ENCODE measurements around the gene GSC2. TPM values are rescaled to one million over a fixed set of nuclear protein-coding genes. Genes with fewer than 3 reads are reported as not detected.

Gene GSC2
- total RNA-seq, 1 donor from 2014 or later: not detected

- no peak for DNase-seq (ENCODE audit: low read depth, low spot score)
- TF ChIP-seq CTCF (conservative IDR thresholded peaks at IDR 0.05): no peak
- H3K27ac Mint-ChIP-seq (ENCODE audit: unreplicated experiment): no peak overlapping the region
- H3K4me1 Mint-ChIP-seq: no peaks in the 10 kb centered on the region
- peaks cover 83% of the 10 kb centered on the region for H3K27me3 Mint-ChIP-seq (ENCODE audit: low read depth)
- no peak overlapping the region for H3K4me3 Mint-ChIP-seq
- H3K9me3 Mint-ChIP-seq: no peaks in the 10 kb centered on the region
- H3K36me3 Mint-ChIP-seq (ENCODE audit: low read depth): peaks cover 6% of the 10 kb centered on the region
These were observed 1.5 kb upstream of the GSC2 start for GRCh38 chr22:19151329-19152191.

- H3K27ac Mint-ChIP-seq (ENCODE audit: unreplicated experiment): no peak overlapping the region
- peaks cover 6% of the 10 kb centered on the region for H3K36me3 Mint-ChIP-seq (ENCODE audit: low read depth)
- no peak for TF ChIP-seq CTCF (conservative IDR thresholded peaks at IDR 0.05)
- H3K4me1 Mint-ChIP-seq: no peaks in the 10 kb centered on the region
- H3K9me3 Mint-ChIP-seq: no peaks in the 10 kb centered on the region
- H3K4me3 Mint-ChIP-seq: no peak overlapping the region
- no peak for DNase-seq (ENCODE audit: low read depth, low spot score)
- peaks cover 85% of the 10 kb centered on the region for H3K27me3 Mint-ChIP-seq (ENCODE audit: low read depth)
These were observed 613 bp upstream of the GSC2 start for GRCh38 chr22:19150482-19151328.

- peaks cover 6% of the 10 kb centered on the region for H3K4me1 Mint-ChIP-seq
- peaks cover 6% of the 10 kb centered on the region for H3K36me3 Mint-ChIP-seq (ENCODE audit: low read depth)
These were observed 827 bp downstream of the GSC2 start for GRCh38 chr22:19149047-19149883.

GRCh38 chr22:19148417-19149046 lies 1.6 kb downstream of the GSC2 start:
- TF ChIP-seq CTCF (conservative IDR thresholded peaks at IDR 0.05): no peak
- Mint-ChIP-seq H3K27me3 (ENCODE audit: low read depth) (peaks cover 70% of the 10 kb centered on the region), H3K4me3 (no peak overlapping the region), H3K4me1 (peaks cover 12% of the 10 kb centered on the region), H3K27ac (ENCODE audit: unreplicated experiment) (no peak overlapping the region), H3K9me3 (peaks cover 3% of the 10 kb centered on the region), H3K36me3 (ENCODE audit: low read depth) (peaks cover 4% of the 10 kb centered on the region)
- DNase-seq (ENCODE audit: low read depth, low spot score): no peak

More at GRCh38 chr22:19149047-19149883, 827 bp downstream of the GSC2 start:
- no peak overlapping the region for H3K4me3 Mint-ChIP-seq
- no peak for DNase-seq (ENCODE audit: low read depth, low spot score)
- H3K9me3 Mint-ChIP-seq: peaks cover 3% of the 10 kb centered on the region
- no peak overlapping the region for H3K27ac Mint-ChIP-seq (ENCODE audit: unreplicated experiment)
- no peak for TF ChIP-seq CTCF (conservative IDR thresholded peaks at IDR 0.05)
- H3K27me3 Mint-ChIP-seq (ENCODE audit: low read depth): peaks cover 77% of the 10 kb centered on the region

Measured in neural crest cell (in vitro differentiated cells).